H9 (cell line): ENCODE data around the gene CADM3. TPM values are rescaled to one million over a fixed set of nuclear protein-coding genes. Genes with fewer than 3 reads are reported as not detected.

Experiments
- DNase-seq: peaks from one replicate; pipeline ENCODE4 v3.0.0-alpha.2; 2017
- H2AFZ ChIP-seq: one replicate; pipeline ENCODE4 v1.6.1; 2013; ENCODE audit warnings: mild to moderate bottlenecking, low read length, control low read depth, moderate library complexity
- H2AK5ac ChIP-seq: 2 replicates; pipeline ENCODE4 v1.6.1; 2013; ENCODE audit warnings: low read length, control low read depth, mixed read lengths; ENCODE audit not compliant: insufficient read length
- H2BK120ac ChIP-seq: one replicate; pipeline ENCODE4 v1.6.1; 2013; ENCODE audit warnings: low read depth, mild to moderate bottlenecking, low read length, control low read depth, inconsistent platforms; ENCODE audit not compliant: poor library complexity, severe bottlenecking
- H2BK12ac ChIP-seq: 2 replicates; pipeline ENCODE4 v1.6.1; 2013; ENCODE audit warnings: low read length, control low read depth, mixed read lengths, low read depth; ENCODE audit not compliant: insufficient read length
- H2BK15ac ChIP-seq: 2 replicates; pipeline ENCODE4 v1.6.1; 2013; ENCODE audit warnings: low read depth, low read length, control low read depth
- H2BK20ac ChIP-seq: one replicate; pipeline ENCODE4 v1.6.1; 2013; ENCODE audit warnings: low read depth, mild to moderate bottlenecking, low read length, control low read depth, inconsistent platforms; ENCODE audit not compliant: poor library complexity, severe bottlenecking
- H2BK5ac ChIP-seq: 2 replicates; pipeline ENCODE4 v1.6.1; 2013; ENCODE audit warnings: low read length, control low read depth, mixed read lengths; ENCODE audit not compliant: insufficient read length
- H3K14ac ChIP-seq: 2 replicates; pipeline ENCODE4 v1.6.1; 2013; ENCODE audit warnings: low read length, control low read depth; ENCODE audit not compliant: insufficient read depth
- H3K18ac ChIP-seq: 2 replicates; pipeline ENCODE4 v1.6.1; 2013; ENCODE audit warnings: low read depth, mild to moderate bottlenecking, mixed read lengths, low read length, control low read depth; ENCODE audit not compliant: insufficient read length
- H3K23ac ChIP-seq: 2 replicates; pipeline ENCODE4 v1.6.1; 2013; ENCODE audit warnings: low read length, control low read depth, mixed read lengths, low read depth; ENCODE audit not compliant: insufficient read length
- H3K23me2 ChIP-seq: 2 replicates; pipeline ENCODE4 v1.6.1; 2013; ENCODE audit warnings: low read depth, mild to moderate bottlenecking, mixed read lengths, low read length, control low read depth; ENCODE audit not compliant: insufficient read length, poor library complexity, severe bottlenecking
- H3K27ac ChIP-seq: 2 replicates; pipeline ENCODE4 v1.5.1; 2013; ENCODE audit warnings: low read length, control low read depth, mixed read lengths, low read depth; ENCODE audit not compliant: insufficient read length
- H3K27me3 ChIP-seq: 2 replicates; pipeline ENCODE4 v1.6.1; 2013; ENCODE audit warnings: low read length, control low read depth, inconsistent platforms; ENCODE audit not compliant: insufficient read depth
- H3K4ac ChIP-seq: 2 replicates; pipeline ENCODE4 v1.6.1; 2013; ENCODE audit warnings: low read depth, mild to moderate bottlenecking, control low read depth, inconsistent platforms, low read length, moderate library complexity
- H3K4me1 ChIP-seq: 2 replicates; pipeline ENCODE4 v1.6.1; 2013; ENCODE audit warnings: low read length, control low read depth, inconsistent platforms; ENCODE audit not compliant: insufficient read depth
- H3K4me2 ChIP-seq: 2 replicates; pipeline ENCODE4 v1.6.1; 2013; ENCODE audit warnings: low read length, control low read depth, mixed read lengths; ENCODE audit not compliant: insufficient read length, insufficient read depth
- H3K56ac ChIP-seq: 2 replicates; pipeline ENCODE4 v1.6.1; 2013; ENCODE audit warnings: low read depth, mild to moderate bottlenecking, mixed read lengths, low read length, control low read depth; ENCODE audit not compliant: insufficient read length
- H3K79me1 ChIP-seq: 2 replicates; pipeline ENCODE4 v1.6.1; 2013; ENCODE audit warnings: low read depth, mild to moderate bottlenecking, moderate library complexity, low read length, control low read depth, inconsistent platforms; ENCODE audit not compliant: insufficient read depth, poor library complexity, severe bottlenecking
- H3K79me2 ChIP-seq: 2 replicates; pipeline ENCODE4 v1.6.1; 2013; ENCODE audit warnings: low read length, control low read depth, inconsistent platforms; ENCODE audit not compliant: insufficient read depth
- H3K9ac ChIP-seq: 2 replicates; pipeline ENCODE4 v1.6.1; 2013; ENCODE audit warnings: low read length, control low read depth, mixed read lengths; ENCODE audit not compliant: insufficient read length; ENCODE audit errors: extremely low read depth
- H3K9me3 ChIP-seq: one replicate; pipeline ENCODE4 v1.6.1; 2013; ENCODE audit warnings: low read depth, low read length, inconsistent platforms; ENCODE audit not compliant: control insufficient read depth
- H3T11ph ChIP-seq: one replicate; pipeline ENCODE4 v1.6.1; 2013; ENCODE audit warnings: mild to moderate bottlenecking, low read length, control low read depth, inconsistent platforms
- H4K20me1 ChIP-seq: one replicate; pipeline ENCODE4 v1.6.1; 2013; ENCODE audit not compliant: control insufficient read depth, insufficient read length, insufficient read depth
- H4K5ac ChIP-seq: 2 replicates; pipeline ENCODE4 v1.6.1; 2013; ENCODE audit warnings: low read depth, mild to moderate bottlenecking, mixed read lengths, low read length, control low read depth; ENCODE audit not compliant: insufficient read length
- H4K8ac ChIP-seq: replicated peaks from 2 replicates; pipeline ENCODE4 v1.6.1; 2013; ENCODE audit warnings: low read length, control low read depth, mixed read lengths, low read depth; ENCODE audit not compliant: insufficient read length
- H4K91ac ChIP-seq: 2 replicates; pipeline ENCODE4 v1.6.1; 2013; ENCODE audit warnings: low read depth, mild to moderate bottlenecking, moderate library complexity, mixed read lengths, low read length, control low read depth; ENCODE audit not compliant: insufficient read length
- H3K27ac Mint-ChIP-seq, 3 experiments: 2 replicates in 2 of 3; 3 replicates in 1 of 3; pipeline ENCODE4 v1.8.0; 2020 to 2021; ENCODE audit warnings: mixed read lengths in 3 of 3, mild to moderate bottlenecking in 1 of 3, moderate library complexity in 1 of 3
- H3K27me3 Mint-ChIP-seq: 2 replicates; pipeline ENCODE4 v1.8.0; 2021; ENCODE audit warnings: low read depth, mild to moderate bottlenecking, moderate library complexity, mixed read lengths
- H3K36me3 Mint-ChIP-seq, 3 experiments: 2 replicates in 2 of 3; 3 replicates in 1 of 3; pipeline ENCODE4 v1.8.0; 2020 to 2021; ENCODE audit warnings: low read depth in 3 of 3, mixed read lengths in 3 of 3; ENCODE audit not compliant: insufficient read depth in 1 of 3
- H3K4me1 Mint-ChIP-seq, 2 experiments: 2 replicates each; pipeline ENCODE4 v1.8.0; 2020; ENCODE audit warnings: mixed read lengths in 2 of 2
- H3K4me3 Mint-ChIP-seq, 2 experiments: 2 replicates in 1 of 2; 3 replicates in 1 of 2; pipeline ENCODE4 v1.8.0; 2020 to 2021; ENCODE audit warnings: mild to moderate bottlenecking in 2 of 2, mixed read lengths in 2 of 2, moderate library complexity in 1 of 2
- H3K9me3 Mint-ChIP-seq, 2 experiments: 2 replicates in 1 of 2; 3 replicates in 1 of 2; pipeline ENCODE4 v1.8.0; 2020; ENCODE audit warnings: mild to moderate bottlenecking in 2 of 2, mixed read lengths in 2 of 2, moderate library complexity in 1 of 2
- WGBS: extraction: QIAGEN DNeasy Blood & Tissue Kit; methylation state at CpG from one replicate; pipeline ENCODE4 v1.1.7; 2013; ENCODE audit warnings: missing lambda C conversion rate, low lambda C conversion rate, mixed read lengths; ENCODE audit not compliant: insufficient read length; ENCODE audit errors: extremely low coverage; 5-methylcytosine and 5-hydroxymethylcytosine counted together
- total RNA-seq: library from RNA; stranded (reverse); gene quantifications from 2 replicates; pipeline ENCODE4 v1.2.1, GENCODE V29; 2021
- TF ChIP-seq, protein P1 (sequence below): fragments of 200-600 bp; sonication (generic); conservative IDR thresholded peaks from 3 replicates; pipeline ENCODE4 v1.8.0; 2021; ENCODE audit warnings: antibody characterized with exemption, mild to moderate bottlenecking

The CADM3 gene
- total RNA-seq, 1 experiment from 2014 or later, result 5.6 TPM

DNA sequence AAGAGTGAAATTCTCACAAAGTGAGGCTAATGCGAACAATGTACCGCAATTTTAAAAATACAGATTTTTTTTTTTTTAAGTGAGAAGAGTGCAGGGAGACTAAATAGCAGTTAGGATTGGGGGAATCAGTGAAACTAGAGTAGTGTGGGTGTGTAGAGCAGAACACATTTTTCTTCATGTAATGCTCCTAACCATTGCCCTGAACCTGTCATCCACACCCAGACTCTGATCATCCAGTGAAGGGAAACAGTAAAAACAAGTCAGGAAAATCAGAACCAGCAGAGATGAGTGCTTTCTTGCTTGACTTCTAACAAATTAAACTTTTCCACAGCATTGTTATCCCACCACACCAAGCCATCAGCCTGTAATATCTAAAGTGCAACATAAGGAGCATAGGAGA, 9.1 kb downstream of the CADM3 start:
- Histone ChIP-seq H2AK5ac (no peak overlapping the region), H3K23ac (no peak overlapping the region), H3K23me2 (no peaks in the 10 kb centered on the region), H3K4me1 (no peaks in the 10 kb centered on the region), H4K20me1 (no peaks in the 10 kb centered on the region), H3K4ac (no peak overlapping the region), H3K18ac (no peak overlapping the region), H2BK20ac (no peak overlapping the region), H3K79me1 (no peaks in the 10 kb centered on the region), H2AFZ (no peak overlapping the region), H3T11ph (no peak overlapping the region), H4K5ac (no peak overlapping the region), H3K56ac (no peak overlapping the region), H3K27ac (no peak overlapping the region), H3K9ac (no peak overlapping the region), H2BK5ac (no peak overlapping the region), H3K4me2 (no peak overlapping the region), H4K91ac (no peak overlapping the region), H2BK120ac (no peak overlapping the region), H3K9me3 (no peaks in the 10 kb centered on the region), H3K79me2 (no peaks in the 10 kb centered on the region), H3K27me3 (no peaks in the 10 kb centered on the region), H2BK12ac (no peak overlapping the region), H4K8ac (no peak overlapping the region), H2BK15ac (no peak overlapping the region), H3K14ac (no peak overlapping the region)
- peaks cover 12 to 17% of the 10 kb centered on the region in 2 experiments for H3K4me1 Mint-ChIP-seq
- peaks cover 2% of the 10 kb centered on the region; the same call in 1 of the 2 replicates for H3K27me3 Mint-ChIP-seq
- no peaks in the 10 kb centered on the region for H3K9me3 Mint-ChIP-seq
- no peaks in the 10 kb centered on the region for H3K36me3 Mint-ChIP-seq
- no peak overlapping the region for H3K4me3 Mint-ChIP-seq
- H3K27ac Mint-ChIP-seq, result no peak overlapping the region
- no peak for DNase-seq
- TF ChIP-seq, protein P1, sequence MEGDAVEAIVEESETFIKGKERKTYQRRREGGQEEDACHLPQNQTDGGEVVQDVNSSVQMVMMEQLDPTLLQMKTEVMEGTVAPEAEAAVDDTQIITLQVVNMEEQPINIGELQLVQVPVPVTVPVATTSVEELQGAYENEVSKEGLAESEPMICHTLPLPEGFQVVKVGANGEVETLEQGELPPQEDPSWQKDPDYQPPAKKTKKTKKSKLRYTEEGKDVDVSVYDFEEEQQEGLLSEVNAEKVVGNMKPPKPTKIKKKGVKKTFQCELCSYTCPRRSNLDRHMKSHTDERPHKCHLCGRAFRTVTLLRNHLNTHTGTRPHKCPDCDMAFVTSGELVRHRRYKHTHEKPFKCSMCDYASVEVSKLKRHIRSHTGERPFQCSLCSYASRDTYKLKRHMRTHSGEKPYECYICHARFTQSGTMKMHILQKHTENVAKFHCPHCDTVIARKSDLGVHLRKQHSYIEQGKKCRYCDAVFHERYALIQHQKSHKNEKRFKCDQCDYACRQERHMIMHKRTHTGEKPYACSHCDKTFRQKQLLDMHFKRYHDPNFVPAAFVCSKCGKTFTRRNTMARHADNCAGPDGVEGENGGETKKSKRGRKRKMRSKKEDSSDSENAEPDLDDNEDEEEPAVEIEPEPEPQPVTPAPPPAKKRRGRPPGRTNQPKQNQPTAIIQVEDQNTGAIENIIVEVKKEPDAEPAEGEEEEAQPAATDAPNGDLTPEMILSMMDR, result no peak
- WGBS, result no CpG with 5 or more reads among the region's 2 CpGs
